Esophagus squamous epithelium (tissue), 4 donors: ENCODE results near the gene EHD3.

Experiments used
- CTCF ChIP-seq, 6 experiments: fragments of 450-650 bp in 4 of 6; fragments of 200-600 bp in 2 of 6; sonication (generic) in 2 of 6; IDR thresholded peaks; one replicate each; pipeline ENCODE4 v1.5.1; 2016 to 2019; ENCODE audit warnings: antibody characterized with exemption in 6 of 6, mild to moderate bottlenecking in 4 of 6, moderate library complexity in 4 of 6
- POLR2A ChIP-seq, 4 donors: fragments of 450-650 bp; IDR thresholded peaks; one replicate each; pipeline ENCODE4 v1.6.1; 2017; ENCODE audit warnings: antibody characterized with exemption in 4 of 4, mild to moderate bottlenecking in 4 of 4, moderate library complexity in 3 of 4

DNA sequence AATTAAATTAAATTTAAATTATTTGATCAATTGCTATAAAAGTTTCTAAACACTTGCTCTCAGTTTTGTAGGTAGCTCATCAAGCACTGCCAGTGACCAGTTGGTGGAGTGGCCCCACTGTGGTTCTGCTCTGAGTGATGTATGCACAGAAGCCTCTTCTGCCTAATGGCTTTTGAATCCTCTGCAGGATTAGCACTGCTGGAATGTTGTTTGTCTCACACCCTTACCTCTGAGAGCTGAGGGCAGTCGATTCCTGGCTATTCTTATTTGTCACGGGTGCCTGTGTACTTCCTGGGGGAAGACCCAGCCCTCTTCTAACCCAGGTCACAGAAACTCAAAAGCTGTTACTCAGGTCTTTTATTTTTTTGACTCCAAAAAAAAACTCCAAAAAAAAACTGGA is 26.2 kb upstream of the EHD3 start:
- no peak for TF ChIP-seq CTCF (IDR thresholded peaks at IDR 0.05)
- no peak for TF ChIP-seq POLR2A (IDR thresholded peaks at IDR 0.05)
